HG03460 (cell line): ENCODE results near the gene FBXW12.
"Not testable (repeated sequence)": the region's sequence is repeated elsewhere in the genome, so short reads cannot be mapped to it uniquely, and the experiment has no call there.

Source experiments
- ATAC-seq: cut with Tn5 transposase; IDR thresholded peaks from one replicate; pipeline ENCODE4 v1.9.1; 2021; ENCODE audit not compliant: unreplicated experiment

Gene FBXW12, protein sequence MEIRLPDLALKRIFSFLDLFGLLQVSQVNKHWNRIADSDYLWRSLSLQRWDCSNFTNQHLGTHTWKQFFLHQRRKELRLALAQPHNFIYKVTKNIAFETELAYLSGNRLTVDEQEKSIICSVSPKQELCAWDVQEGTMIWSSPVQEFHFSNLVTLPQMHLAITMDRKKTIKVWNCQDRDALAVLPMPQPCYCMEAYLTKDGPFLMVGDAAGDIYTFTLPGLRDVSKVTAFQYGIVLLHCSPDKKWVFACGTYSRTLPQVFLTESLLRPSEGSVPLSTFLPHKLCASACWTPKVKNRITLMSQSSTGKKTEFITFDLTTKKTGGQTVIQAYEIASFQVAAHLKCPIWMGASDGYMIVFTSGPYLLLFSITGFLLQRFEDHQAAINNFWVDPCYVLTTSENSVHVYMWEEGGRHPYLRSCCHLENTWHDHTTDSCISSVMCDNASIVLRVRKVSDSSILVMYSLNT

DNA sequence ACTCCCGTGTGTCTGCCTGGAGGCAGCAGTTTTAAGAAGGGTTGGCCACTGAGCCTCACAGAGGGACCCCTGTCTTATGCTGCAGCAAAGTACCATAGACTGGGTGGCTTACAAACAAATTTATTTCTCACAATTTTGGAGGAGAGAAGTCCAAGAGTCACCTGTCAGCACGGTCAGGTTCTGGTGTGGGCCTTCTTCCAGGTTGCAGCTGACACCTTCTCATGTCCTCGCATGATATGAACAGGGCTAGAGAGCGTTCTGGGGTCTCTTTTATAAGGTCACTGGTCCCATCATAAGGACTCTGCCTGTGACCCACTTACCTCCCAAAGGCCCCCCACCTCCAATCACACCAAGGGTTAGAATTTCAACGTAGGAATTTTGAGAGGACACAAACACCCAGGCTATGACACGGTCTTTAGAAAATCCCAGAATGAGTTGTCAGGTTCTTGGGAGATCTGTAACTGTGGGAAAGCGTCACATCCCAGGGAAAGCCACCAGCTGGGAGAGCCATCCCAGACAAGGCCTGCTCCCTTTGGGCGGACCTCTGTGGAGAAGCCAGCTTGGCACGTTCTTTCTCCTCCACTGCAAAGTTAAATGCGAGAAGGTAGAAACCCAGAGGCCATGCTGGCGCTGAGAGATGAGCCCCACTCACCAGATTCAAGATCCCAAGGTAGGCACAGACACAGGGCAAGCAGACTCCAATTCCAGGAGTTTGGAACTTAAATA is at the start of gene FBXW12:
TSS of gene FBXW12 (plus strand) at position 569 of the 726 bp plus-strand sequence. CDS start 549 bp downstream, outside the sequence.
- no peak for ATAC-seq

DNA sequence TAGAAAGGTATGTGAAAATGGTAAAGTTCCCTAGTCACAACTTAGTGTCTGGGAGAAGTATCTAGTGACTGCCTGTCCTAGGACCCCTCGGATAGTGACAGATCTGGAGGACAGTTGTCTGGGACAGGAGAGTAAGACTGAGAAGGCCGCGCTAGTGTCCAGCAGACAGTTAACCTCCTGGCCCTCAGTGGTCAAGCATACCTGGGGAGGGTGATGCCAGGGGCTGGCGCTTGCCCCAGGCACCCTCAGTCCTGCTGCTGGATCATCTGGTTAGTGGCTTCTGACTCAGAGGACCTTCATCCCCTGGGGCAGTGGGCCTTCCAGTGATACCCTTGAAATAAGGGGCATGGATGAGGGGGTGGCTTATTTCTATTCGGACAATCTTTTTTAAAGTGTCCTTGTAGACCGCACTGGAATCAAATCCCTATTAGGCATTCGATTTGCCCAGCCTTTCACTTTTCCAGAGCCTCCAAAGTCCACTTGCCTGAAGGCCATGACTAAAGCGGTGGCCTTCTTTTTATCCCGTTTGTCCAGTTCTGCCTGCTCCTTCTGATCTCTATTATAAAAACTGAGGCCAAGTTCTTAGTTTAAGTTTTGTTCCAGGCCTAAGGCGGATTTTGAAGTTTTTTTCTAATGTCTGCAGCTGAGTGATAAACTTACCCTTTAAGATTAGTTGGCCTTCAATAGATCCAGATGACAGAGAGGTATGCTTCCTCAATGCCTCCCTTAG is 40.1 kb upstream of the FBXW12 start:
- ATAC-seq, result not testable (repeated sequence)

DNA sequence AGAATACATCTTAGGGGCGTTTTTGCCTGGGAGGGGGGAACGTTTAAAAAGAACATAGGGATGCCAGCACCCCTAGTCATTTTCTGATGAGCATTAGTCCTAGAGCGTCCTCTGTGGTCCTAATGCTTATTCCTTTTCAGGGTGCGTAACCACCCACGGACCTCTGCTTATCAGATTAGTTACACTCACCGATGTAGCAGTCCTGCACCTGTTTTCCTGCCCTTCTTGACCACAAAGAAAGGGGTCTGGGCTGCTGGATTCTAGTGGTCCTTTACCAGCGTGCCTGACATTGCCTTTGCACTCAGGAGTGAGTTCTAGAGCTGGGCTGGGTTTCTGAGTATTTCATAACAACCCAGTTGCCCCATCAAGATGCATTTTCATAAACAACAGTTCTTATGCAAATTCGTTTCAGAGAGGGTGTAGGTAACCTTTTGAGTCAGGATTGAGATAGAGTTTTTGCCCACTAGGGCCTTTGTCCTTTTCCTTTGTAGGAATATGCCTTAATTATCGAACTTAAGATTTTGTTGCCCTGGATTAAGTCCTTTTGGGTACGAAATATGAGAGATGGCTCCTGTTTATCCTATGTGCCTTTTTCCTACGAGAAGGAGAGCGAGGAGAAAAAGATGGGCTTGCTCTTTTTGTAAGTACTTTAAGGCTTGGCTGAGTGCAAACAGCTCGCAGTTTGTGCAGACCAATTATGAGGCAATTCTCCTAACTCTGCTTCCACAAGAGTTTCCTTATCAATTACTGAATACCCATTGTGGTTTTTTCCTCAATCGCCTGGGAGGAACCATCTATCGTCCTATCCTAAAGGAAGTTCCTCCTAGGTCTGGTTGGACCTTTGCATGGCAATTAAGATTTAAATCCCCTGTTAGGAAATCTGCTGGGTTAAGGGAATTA is 38.4 kb upstream of the FBXW12 start, which contains the start of gene SPINK8:
TSS of gene SPINK8 (minus strand) at position 316 of the 900 bp plus-strand sequence. CDS start 5,320 bp downstream, outside the sequence.
- not testable (repeated sequence) for ATAC-seq

DNA sequence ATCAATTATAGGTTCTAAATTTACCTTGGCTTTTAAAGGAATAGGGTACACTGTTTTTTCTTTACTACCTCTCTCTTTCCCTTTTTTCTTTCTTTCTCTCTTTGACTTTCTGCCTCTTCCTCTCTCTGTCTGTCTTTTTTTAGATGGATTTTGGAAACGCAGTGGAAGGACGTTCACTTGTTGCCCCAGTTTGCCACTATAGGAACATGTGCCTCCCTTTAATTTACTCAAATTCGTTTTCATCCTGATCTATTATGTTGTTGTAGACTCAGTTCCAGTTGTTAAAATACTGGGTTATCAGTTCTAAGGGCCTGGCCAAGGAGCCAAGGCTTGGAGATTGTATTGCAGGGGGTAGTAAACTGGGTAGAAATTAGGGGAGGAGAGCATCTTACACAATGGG is 37.4 kb upstream of the FBXW12 start:
- ATAC-seq, result no peak

DNA sequence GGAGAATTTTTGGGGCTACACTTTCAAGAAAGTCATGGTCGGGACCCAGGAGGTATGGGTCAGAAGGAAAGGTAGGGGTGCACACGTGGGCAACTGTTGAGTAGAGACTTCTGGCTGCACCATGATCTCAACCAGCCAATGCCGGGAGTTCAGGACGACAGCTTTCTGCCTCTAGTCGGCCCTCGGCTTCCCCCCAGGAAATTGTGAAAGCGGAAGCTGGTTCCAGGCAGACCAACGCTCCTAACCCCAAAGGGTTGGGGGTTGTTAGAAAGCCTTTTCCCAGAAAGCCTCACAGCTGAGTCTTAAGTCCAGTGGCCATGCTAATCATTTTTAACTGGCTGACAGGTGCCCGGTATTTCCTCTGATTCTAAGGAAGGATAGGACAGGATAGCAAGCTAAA is 36.7 kb upstream of the FBXW12 start:
- not testable (repeated sequence) for ATAC-seq

DNA sequence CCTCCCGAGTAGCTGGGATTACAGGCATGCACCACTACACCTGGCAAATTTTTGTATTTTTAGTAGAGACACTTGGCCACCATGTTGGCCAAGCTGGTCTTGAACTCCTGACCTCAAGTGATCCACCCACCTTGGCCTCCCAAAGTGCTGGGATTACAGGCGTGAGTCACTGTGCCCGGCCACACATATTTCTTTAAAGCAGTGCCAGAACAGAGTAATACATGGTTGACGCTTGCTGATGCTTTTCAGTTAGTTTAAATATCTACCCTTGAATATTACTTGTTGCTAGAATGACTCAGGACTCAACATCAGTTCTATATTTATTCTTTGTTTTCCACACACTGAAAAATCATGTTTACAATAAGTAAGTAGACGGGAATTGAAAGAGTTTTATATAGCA is 34.5 kb upstream of the FBXW12 start:
- ATAC-seq, result not testable (repeated sequence)

DNA sequence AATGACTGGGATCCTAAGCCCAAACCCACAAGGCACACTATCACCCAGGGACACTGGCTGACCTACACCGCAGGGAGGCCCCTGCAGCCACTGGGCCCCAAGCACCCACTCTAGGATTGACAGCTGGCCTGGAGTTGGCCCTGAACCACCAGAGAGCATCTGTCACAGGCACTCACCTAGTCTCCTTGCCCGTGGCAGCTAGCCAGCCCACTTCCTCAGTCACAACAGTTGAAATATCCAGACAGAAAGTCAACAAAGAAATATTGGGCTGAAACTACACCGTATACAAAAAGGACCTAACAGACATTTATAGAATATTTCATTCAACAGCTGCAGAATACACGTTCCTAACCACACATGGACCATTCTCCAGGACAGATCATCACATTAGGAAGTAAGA is 33.4 kb upstream of the FBXW12 start:
- ATAC-seq, result no peak

DNA sequence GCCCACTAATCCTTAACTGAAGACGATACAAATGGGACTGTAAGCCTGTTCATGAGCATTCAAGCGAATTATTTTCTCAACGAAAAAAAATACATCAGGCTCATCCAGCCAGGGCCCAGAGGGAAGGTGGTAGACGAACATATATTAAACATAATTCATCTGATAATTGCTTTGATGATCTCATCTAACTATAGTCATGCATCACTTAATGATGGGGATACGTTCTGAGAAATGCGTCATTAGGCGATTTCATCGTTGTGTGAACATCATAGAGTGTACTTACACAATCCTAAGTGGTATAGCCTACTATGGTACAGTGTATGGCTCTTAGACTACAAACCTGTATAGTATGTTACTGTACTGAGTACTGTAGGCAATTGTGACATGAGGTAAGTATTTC is 28.6 kb upstream of the FBXW12 start:
- no peak for ATAC-seq

DNA sequence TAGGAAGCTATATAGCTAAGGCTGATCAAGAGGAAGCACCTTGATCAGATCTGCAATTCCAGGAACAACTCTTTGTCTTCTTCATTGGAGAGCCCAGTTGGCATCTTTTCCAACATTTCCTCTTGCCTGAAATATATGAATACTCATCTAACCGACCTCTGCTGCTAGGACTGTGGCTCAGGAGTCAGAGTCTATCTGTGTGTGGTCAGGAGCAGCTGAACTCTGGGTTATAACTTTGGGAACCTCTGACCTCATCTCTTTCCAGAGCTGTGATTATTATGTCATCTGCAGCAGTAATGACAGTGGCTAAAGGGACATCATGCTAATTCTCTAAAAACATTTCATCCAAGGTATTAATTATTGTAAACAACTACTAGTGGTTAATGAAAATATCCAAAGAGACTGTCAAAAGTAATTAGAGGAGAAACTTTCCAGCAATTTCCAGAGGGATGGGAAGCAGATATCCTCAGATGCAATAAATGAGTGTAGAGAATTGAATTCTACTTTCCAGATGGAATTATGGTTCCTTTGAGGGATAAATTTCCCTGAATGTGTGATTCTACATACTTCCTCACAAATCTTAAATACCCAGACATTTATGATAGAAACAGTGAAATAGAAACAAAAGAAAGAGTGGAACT is 27.0 kb upstream of the FBXW12 start:
- no peak for ATAC-seq

DNA sequence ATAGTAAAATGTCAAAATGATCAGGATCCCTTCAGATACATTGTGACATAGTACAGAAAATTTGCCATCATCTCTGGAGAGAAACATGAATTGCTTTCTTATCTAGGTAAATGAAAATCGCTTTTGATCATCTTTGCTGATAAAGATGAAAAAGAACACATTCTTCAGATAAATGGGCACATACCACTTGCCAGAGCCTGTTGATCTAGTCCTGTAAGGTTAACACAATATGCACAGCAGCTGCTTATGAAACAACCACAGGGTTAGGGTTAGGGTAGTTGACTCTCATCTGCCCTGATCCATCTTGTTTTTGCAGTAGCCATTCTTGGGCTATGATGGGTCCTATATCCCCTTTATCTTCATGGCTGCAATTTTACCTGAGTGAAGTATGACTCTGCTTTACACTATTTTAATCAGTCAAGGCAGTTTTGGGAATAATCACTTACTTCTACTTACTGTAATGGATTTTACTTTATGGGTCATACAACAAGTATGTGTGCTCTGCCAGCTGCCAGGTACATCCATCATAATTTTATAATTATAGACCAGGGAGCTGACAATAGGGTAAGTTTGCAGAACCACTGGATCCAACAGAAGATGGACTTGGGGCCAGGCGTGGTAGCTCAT is 26.0 kb upstream of the FBXW12 start:
- no peak for ATAC-seq

DNA sequence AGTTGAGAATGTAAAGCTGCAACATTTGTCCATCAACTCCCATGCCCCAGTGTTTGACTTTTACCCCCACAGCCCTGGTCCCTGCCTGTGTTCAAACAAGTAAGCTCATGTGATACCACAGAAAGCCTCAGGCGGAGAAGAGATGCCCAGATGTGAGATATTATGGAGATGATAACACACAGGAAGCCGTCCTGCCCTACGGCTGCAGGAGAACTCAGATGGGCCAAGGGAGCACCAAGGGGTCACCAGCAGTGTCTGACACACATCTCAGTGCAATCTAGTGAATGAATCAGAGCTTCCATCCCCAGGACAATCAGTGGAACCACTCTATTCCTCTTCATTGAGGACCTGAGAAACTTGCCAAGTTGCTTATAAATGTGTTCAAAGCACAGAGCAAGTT is 24.5 kb upstream of the FBXW12 start:
- ATAC-seq, result no peak

DNA sequence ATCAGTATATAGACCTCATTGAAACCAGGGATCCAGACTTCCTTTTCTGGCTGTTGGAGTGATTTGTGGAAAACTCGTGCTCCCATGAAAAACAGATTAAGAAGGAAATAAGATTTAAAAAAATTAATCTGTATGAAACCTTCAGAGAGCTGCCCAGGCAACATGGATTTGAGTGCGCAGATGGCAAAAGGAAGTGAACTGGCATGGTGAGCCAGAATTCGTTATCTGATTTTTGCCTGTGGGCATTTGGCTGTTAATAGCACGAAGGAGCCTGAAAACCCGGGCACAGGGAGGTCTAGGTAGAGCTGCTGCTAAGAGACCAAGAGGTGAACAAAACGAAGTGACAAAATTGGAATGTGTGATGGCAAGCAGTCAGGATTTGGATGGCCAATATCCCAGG is 19.5 kb upstream of the FBXW12 start:
- no peak for ATAC-seq

DNA sequence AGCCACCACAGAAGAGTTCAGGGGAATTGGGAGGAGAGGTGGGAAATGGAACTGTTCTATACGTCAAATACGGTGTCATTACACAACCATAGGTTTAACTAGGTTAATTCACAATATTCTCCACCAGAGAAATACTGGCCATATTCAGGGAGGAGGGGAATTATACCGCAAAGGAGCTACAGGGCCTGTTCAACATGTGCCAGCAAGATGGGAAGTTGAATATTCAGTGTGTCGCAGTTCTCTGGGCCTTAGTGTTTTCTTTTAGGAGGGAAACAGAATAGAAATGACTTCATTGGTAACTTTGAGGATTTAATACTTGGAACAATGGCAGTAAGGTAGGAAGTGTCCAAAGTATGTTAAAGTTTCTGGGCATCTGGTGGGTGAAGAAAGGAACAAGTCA is 18.0 kb upstream of the FBXW12 start:
- no peak for ATAC-seq

DNA sequence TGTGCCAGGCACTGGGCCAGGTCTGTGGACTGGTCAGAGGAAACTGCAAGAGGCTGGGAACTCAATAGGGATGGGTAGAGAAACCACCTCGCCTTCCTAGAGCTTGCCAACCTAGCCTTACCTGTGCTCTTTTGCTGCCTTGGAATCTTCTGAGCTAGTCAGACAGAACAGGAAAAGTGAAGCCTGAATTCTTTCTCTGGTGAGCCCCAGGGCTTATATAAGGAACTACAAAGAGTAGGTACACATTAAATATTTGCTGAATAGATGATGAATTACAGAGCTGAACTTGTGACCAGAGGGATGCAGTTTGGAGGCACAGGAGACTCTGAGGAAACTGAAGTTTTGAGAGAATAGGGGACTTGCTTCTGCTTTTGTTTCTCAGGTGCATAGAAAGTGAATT is 15.6 kb upstream of the FBXW12 start:
- ATAC-seq, result no peak

DNA sequence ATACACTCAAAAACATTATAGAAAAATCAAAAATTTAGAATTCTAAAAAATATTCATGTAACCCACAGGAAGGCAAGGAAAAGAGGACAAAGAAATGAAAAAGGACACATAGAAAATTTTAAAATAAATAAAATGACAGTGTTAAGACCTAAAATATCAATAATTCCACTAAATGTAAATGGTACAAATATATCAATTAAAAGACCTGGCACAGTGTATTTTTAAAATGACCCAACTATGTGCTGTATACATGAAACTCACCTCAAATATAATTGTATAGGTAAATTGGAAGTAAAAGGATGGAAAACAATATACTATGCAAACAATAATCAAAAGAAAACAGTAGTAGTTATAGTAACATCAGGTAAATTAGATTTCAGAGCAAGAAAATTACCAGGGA is 10.1 kb upstream of the FBXW12 start:
- ATAC-seq, result no peak

DNA sequence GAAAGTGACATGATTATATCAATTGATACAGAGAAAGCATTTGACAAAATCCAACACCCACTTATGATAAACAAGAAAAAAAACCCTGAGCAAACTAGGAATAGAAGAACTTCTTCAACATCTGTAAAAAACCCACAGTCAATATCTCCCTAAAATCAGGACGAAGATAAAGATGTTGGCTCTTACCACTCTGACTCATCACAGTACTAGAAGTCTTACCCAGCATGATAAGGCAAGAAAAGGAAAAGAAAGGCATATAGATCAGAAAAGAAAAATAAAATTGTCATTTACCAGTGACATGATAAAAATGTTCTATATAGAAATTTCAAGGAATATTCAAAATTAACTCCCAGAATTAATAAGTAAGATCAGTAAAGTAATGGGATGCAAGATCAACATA is 7.2 kb upstream of the FBXW12 start:
- no peak for ATAC-seq

DNA sequence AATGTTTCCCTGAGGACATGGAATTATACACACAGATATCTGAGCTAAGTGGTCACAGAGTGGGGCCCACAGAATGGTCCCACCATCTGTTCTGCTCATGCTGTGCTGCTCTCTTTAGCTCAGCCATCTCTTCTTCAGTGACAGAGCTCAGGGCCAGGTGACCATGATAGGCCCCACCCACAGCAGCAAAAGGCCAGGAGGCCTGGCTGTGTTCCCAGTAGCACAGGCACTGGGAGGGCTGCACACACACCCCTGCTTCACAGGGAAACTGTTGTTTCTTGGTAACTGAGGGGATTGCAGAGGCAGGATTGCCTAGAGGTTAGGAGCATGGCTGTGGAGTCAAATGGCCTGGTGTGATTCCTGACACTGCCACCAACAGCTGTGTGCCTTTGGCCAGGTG is 4.8 kb upstream of the FBXW12 start:
- no peak for ATAC-seq

DNA sequence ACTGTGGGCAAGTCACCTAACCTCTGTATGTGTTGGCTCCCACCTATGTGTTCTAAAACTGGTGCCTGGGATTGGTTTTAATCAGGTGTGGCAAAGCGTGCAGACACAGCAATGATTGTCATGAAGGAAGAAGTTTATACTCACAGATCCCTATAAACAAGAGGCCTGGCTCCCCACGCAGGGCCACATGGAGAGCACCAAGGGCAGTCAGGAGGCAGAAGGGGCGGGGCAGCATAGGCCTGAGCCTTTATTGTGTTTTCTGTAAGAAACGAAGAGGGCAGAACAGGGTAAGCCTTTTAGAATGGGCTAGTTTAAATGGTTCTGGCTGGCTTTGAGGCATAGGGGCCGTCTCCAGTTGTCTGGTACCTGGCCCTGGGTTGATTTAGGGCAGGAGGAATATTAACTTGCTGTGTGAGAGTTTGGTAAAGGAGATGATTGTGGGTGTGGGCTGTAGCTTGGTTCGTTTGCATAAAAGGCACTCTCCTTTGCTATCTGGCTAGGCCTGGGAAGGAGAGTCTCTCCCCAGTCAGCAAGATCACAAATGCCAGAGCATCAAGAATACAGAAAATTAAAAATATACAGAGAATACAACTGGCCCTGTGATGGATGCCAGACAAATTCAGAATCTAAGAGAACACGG is 2.2 kb upstream of the FBXW12 start:
- no peak for ATAC-seq

DNA sequence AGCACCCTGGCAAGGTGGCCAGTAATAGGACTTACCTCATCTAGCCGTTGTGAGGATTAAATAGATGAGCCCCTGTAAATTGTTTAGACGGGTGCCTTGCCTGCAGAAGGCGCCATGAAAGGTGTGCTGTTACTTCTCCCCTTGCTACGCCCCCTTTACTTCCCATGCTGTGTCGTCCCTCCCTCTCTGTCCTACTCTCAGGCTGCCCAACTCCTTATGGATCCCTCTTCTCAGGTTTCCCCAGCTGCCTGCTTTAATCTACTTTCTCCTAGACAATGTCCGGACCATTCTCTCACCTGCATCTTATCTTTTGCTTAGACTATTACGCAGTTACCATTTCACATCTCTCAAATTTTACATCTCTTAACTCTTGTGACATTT is 1.7 kb upstream of the FBXW12 start:
- no peak for ATAC-seq
